ENCODE measurements around the gene CAPN10. TPM values are rescaled to one million over a fixed set of nuclear protein-coding genes. Genes with fewer than 3 reads are reported as not detected.

CAPN10 gene
- polyA plus RNA-seq, 3 donors: 7.3 to 57.0 (median 7.4) TPM

- Histone ChIP-seq H3K4me3 (replicated peaks in 1 of 3; ENCODE audit: low read depth in 2 of 3, low read length in 3 of 3) (peak overlapping the region in 2 of 3 experiments; percentile 66 to 82), H3K27ac (ENCODE audit: low read depth in 1 of 2, low read length in 2 of 2) (peak overlapping the region; percentile 96 to 99), H3K79me2 (ENCODE audit: insufficient read depth, low read length) (peaks cover 19% of the 10 kb centered on the region), H4K20me1 (ENCODE audit: insufficient read depth, low read length) (peaks cover 6% of the 10 kb centered on the region), H3K27me3 (ENCODE audit: control insufficient read depth in 2 of 2, insufficient read depth in 2 of 2, low read length in 2 of 2) (no peaks in the 10 kb centered on the region), H3K9ac (ENCODE audit: insufficient read depth, low read length, poor library complexity, severe bottlenecking) (peak overlapping the region; percentile 87), H3K4me2 (replicated peaks; ENCODE audit: extremely low read depth, low read length, poor library complexity, severe bottlenecking) (peak overlapping the region; percentile 74), H2AFZ (ENCODE audit: insufficient read depth, low read depth, low read length, poor library complexity, severe bottlenecking) (no peak overlapping the region), H3K36me3 (replicated peaks in 1 of 2; ENCODE audit: control insufficient read depth in 1 of 2, insufficient read depth in 2 of 2, low read length in 2 of 2) (peaks cover 30 to 33% of the 10 kb centered on the region in 2 donors), H3K4me1 (ENCODE audit: control insufficient read depth in 1 of 2, insufficient read depth in 2 of 2, low read length in 2 of 2) (peaks cover 60 to 65% of the 10 kb centered on the region in 2 donors), H3K9me3 (replicated peaks in 1 of 2; ENCODE audit: control insufficient read depth in 1 of 2, insufficient read depth in 1 of 2, low read length in 2 of 2) (peaks cover 0 to under 1% of the 10 kb centered on the region in 2 donors)
- H3K9me3 Mint-ChIP-seq: peaks cover 0 to 2% (median 0%) of the 10 kb centered on the region in 7 donors
- H3K4me3 Mint-ChIP-seq: peak overlapping the region; percentile 62 to 73
- peak; percentile 79 to 85 (median 83) for DNase-seq
- no peak for TF ChIP-seq CTCF (IDR thresholded peaks at IDR 0.05)
- peaks cover 22 to 36% of the 10 kb centered on the region in 2 donors for H3K36me3 Mint-ChIP-seq
- H3K27me3 Mint-ChIP-seq (ENCODE audit: low read depth in 3 of 3): peaks cover 0 to 1% (median 0%) of the 10 kb centered on the region in 3 donors
- peaks cover 52% of the 10 kb centered on the region for H3K4me1 Mint-ChIP-seq
- H3K27ac Mint-ChIP-seq: peak overlapping the region; percentile 84 to 93 (median 91)
- intact Hi-C loops (cut with micrococcal nuclease): loop anchor here in 1 of 2 donors (5.0 kb wide), 1 partner anchor 64 kb away; the partner anchor contains the start of gene DUSP28
- WGBS (ENCODE audit: insufficient coverage): 16% methylated on average over 21 of the region's 21 CpGs
Measured at GRCh38 chr2:240626531-240627300, 40.2 kb downstream of the CAPN10 start.

GRCh38 chr2:240627736-240628506, 41.4 kb downstream of the CAPN10 start:
- H2AFZ ChIP-seq (ENCODE audit: insufficient read depth, low read depth, low read length, poor library complexity, severe bottlenecking): no peak overlapping the region
- H3K27me3 Mint-ChIP-seq (ENCODE audit: low read depth in 3 of 3): peaks cover 0 to 1% (median 0%) of the 10 kb centered on the region in 3 donors

More at GRCh38 chr2:240627736-240628506, 41.4 kb downstream of the CAPN10 start:
- no peak overlapping the region for H3K9ac ChIP-seq (ENCODE audit: insufficient read depth, low read length, poor library complexity, severe bottlenecking)
- no peaks in the 10 kb centered on the region for H3K27me3 ChIP-seq (ENCODE audit: control insufficient read depth in 2 of 2, insufficient read depth in 2 of 2, low read length in 2 of 2)
- no peak overlapping the region for H3K27ac ChIP-seq (ENCODE audit: low read depth in 1 of 2, low read length in 2 of 2)
- peaks cover 41% of the 10 kb centered on the region for H3K4me1 Mint-ChIP-seq
- no peak overlapping the region for H3K4me3 ChIP-seq (replicated peaks in 1 of 3; ENCODE audit: low read depth in 2 of 3, low read length in 3 of 3)
- H3K27ac Mint-ChIP-seq: peak overlapping the region in 5 of 7 donors; percentile 84 to 93 (median 85)
- peaks cover 4 to 11% of the 10 kb centered on the region in 2 donors for H3K9me3 ChIP-seq (replicated peaks in 1 of 2; ENCODE audit: control insufficient read depth in 1 of 2, insufficient read depth in 1 of 2, low read length in 2 of 2)
- H3K36me3 ChIP-seq (replicated peaks in 1 of 2; ENCODE audit: control insufficient read depth in 1 of 2, insufficient read depth in 2 of 2, low read length in 2 of 2): peaks cover 34 to 35% of the 10 kb centered on the region in 2 donors
- DNase-seq: no peak
- H3K36me3 Mint-ChIP-seq: peaks cover 25 to 43% of the 10 kb centered on the region in 2 donors
- H3K4me3 Mint-ChIP-seq: no peak overlapping the region
- H4K20me1 ChIP-seq (ENCODE audit: insufficient read depth, low read length): peaks cover 6% of the 10 kb centered on the region
- no peak for TF ChIP-seq CTCF (IDR thresholded peaks at IDR 0.05)
- peaks cover 5 to 13% (median 7%) of the 10 kb centered on the region in 7 donors for H3K9me3 Mint-ChIP-seq
- WGBS (ENCODE audit: insufficient coverage): 94% methylated on average over 10 of the region's 17 CpGs
- peaks cover 19% of the 10 kb centered on the region for H3K79me2 ChIP-seq (ENCODE audit: insufficient read depth, low read length)
- intact Hi-C loops (cut with micrococcal nuclease): loop anchor here in 1 of 2 donors (5.0 kb wide), 1 partner anchor 66 kb away; the partner anchor contains the start of gene DUSP28
- H3K4me2 ChIP-seq (replicated peaks; ENCODE audit: extremely low read depth, low read length, poor library complexity, severe bottlenecking): no peak overlapping the region
- peaks cover 48 to 53% of the 10 kb centered on the region in 2 donors for H3K4me1 ChIP-seq (ENCODE audit: control insufficient read depth in 1 of 2, insufficient read depth in 2 of 2, low read length in 2 of 2)
